H9 (cell line): ENCODE measurements around the gene PLEKHG2. TPM values are rescaled to one million over a fixed set of nuclear protein-coding genes. Genes with fewer than 3 reads are reported as not detected.

Experiments
- DNase-seq: peaks from one replicate; pipeline ENCODE4 v3.0.0-alpha.2; 2017
- H2AFZ ChIP-seq: one replicate; pipeline ENCODE4 v1.6.1; 2013; ENCODE audit warnings: mild to moderate bottlenecking, low read length, control low read depth, moderate library complexity
- H2AK5ac ChIP-seq: 2 replicates; pipeline ENCODE4 v1.6.1; 2013; ENCODE audit warnings: low read length, control low read depth, mixed read lengths; ENCODE audit not compliant: insufficient read length
- H2BK120ac ChIP-seq: one replicate; pipeline ENCODE4 v1.6.1; 2013; ENCODE audit warnings: low read depth, mild to moderate bottlenecking, low read length, control low read depth, inconsistent platforms; ENCODE audit not compliant: poor library complexity, severe bottlenecking
- H2BK12ac ChIP-seq: 2 replicates; pipeline ENCODE4 v1.6.1; 2013; ENCODE audit warnings: low read length, control low read depth, mixed read lengths, low read depth; ENCODE audit not compliant: insufficient read length
- H2BK15ac ChIP-seq: 2 replicates; pipeline ENCODE4 v1.6.1; 2013; ENCODE audit warnings: low read depth, low read length, control low read depth
- H2BK20ac ChIP-seq: one replicate; pipeline ENCODE4 v1.6.1; 2013; ENCODE audit warnings: low read depth, mild to moderate bottlenecking, low read length, control low read depth, inconsistent platforms; ENCODE audit not compliant: poor library complexity, severe bottlenecking
- H2BK5ac ChIP-seq: 2 replicates; pipeline ENCODE4 v1.6.1; 2013; ENCODE audit warnings: low read length, control low read depth, mixed read lengths; ENCODE audit not compliant: insufficient read length
- H3K14ac ChIP-seq: 2 replicates; pipeline ENCODE4 v1.6.1; 2013; ENCODE audit warnings: low read length, control low read depth; ENCODE audit not compliant: insufficient read depth
- H3K18ac ChIP-seq: 2 replicates; pipeline ENCODE4 v1.6.1; 2013; ENCODE audit warnings: low read depth, mild to moderate bottlenecking, mixed read lengths, low read length, control low read depth; ENCODE audit not compliant: insufficient read length
- H3K23ac ChIP-seq: 2 replicates; pipeline ENCODE4 v1.6.1; 2013; ENCODE audit warnings: low read length, control low read depth, mixed read lengths, low read depth; ENCODE audit not compliant: insufficient read length
- H3K23me2 ChIP-seq: 2 replicates; pipeline ENCODE4 v1.6.1; 2013; ENCODE audit warnings: low read depth, mild to moderate bottlenecking, mixed read lengths, low read length, control low read depth; ENCODE audit not compliant: insufficient read length, poor library complexity, severe bottlenecking
- H3K27ac ChIP-seq: 2 replicates; pipeline ENCODE4 v1.5.1; 2013; ENCODE audit warnings: low read length, control low read depth, mixed read lengths, low read depth; ENCODE audit not compliant: insufficient read length
- H3K27me3 ChIP-seq: 2 replicates; pipeline ENCODE4 v1.6.1; 2013; ENCODE audit warnings: low read length, control low read depth, inconsistent platforms; ENCODE audit not compliant: insufficient read depth
- H3K4ac ChIP-seq: 2 replicates; pipeline ENCODE4 v1.6.1; 2013; ENCODE audit warnings: low read depth, mild to moderate bottlenecking, control low read depth, inconsistent platforms, low read length, moderate library complexity
- H3K4me1 ChIP-seq: 2 replicates; pipeline ENCODE4 v1.6.1; 2013; ENCODE audit warnings: low read length, control low read depth, inconsistent platforms; ENCODE audit not compliant: insufficient read depth
- H3K4me2 ChIP-seq: 2 replicates; pipeline ENCODE4 v1.6.1; 2013; ENCODE audit warnings: low read length, control low read depth, mixed read lengths; ENCODE audit not compliant: insufficient read length, insufficient read depth
- H3K56ac ChIP-seq: 2 replicates; pipeline ENCODE4 v1.6.1; 2013; ENCODE audit warnings: low read depth, mild to moderate bottlenecking, mixed read lengths, low read length, control low read depth; ENCODE audit not compliant: insufficient read length
- H3K79me1 ChIP-seq: 2 replicates; pipeline ENCODE4 v1.6.1; 2013; ENCODE audit warnings: low read depth, mild to moderate bottlenecking, moderate library complexity, low read length, control low read depth, inconsistent platforms; ENCODE audit not compliant: insufficient read depth, poor library complexity, severe bottlenecking
- H3K79me2 ChIP-seq: 2 replicates; pipeline ENCODE4 v1.6.1; 2013; ENCODE audit warnings: low read length, control low read depth, inconsistent platforms; ENCODE audit not compliant: insufficient read depth
- H3K9ac ChIP-seq: 2 replicates; pipeline ENCODE4 v1.6.1; 2013; ENCODE audit warnings: low read length, control low read depth, mixed read lengths; ENCODE audit not compliant: insufficient read length; ENCODE audit errors: extremely low read depth
- H3K9me3 ChIP-seq: one replicate; pipeline ENCODE4 v1.6.1; 2013; ENCODE audit warnings: low read depth, low read length, inconsistent platforms; ENCODE audit not compliant: control insufficient read depth
- H3T11ph ChIP-seq: one replicate; pipeline ENCODE4 v1.6.1; 2013; ENCODE audit warnings: mild to moderate bottlenecking, low read length, control low read depth, inconsistent platforms
- H4K20me1 ChIP-seq: one replicate; pipeline ENCODE4 v1.6.1; 2013; ENCODE audit not compliant: control insufficient read depth, insufficient read length, insufficient read depth
- H4K5ac ChIP-seq: 2 replicates; pipeline ENCODE4 v1.6.1; 2013; ENCODE audit warnings: low read depth, mild to moderate bottlenecking, mixed read lengths, low read length, control low read depth; ENCODE audit not compliant: insufficient read length
- H4K8ac ChIP-seq: replicated peaks from 2 replicates; pipeline ENCODE4 v1.6.1; 2013; ENCODE audit warnings: low read length, control low read depth, mixed read lengths, low read depth; ENCODE audit not compliant: insufficient read length
- H4K91ac ChIP-seq: 2 replicates; pipeline ENCODE4 v1.6.1; 2013; ENCODE audit warnings: low read depth, mild to moderate bottlenecking, moderate library complexity, mixed read lengths, low read length, control low read depth; ENCODE audit not compliant: insufficient read length
- H3K27ac Mint-ChIP-seq, 3 experiments: 2 replicates in 2 of 3; 3 replicates in 1 of 3; pipeline ENCODE4 v1.8.0; 2020 to 2021; ENCODE audit warnings: mixed read lengths in 3 of 3, mild to moderate bottlenecking in 1 of 3, moderate library complexity in 1 of 3
- H3K27me3 Mint-ChIP-seq: 2 replicates; pipeline ENCODE4 v1.8.0; 2021; ENCODE audit warnings: low read depth, mild to moderate bottlenecking, moderate library complexity, mixed read lengths
- H3K36me3 Mint-ChIP-seq, 3 experiments: 2 replicates in 2 of 3; 3 replicates in 1 of 3; pipeline ENCODE4 v1.8.0; 2020 to 2021; ENCODE audit warnings: low read depth in 3 of 3, mixed read lengths in 3 of 3; ENCODE audit not compliant: insufficient read depth in 1 of 3
- H3K4me1 Mint-ChIP-seq, 2 experiments: 2 replicates each; pipeline ENCODE4 v1.8.0; 2020; ENCODE audit warnings: mixed read lengths in 2 of 2
- H3K4me3 Mint-ChIP-seq, 2 experiments: 2 replicates in 1 of 2; 3 replicates in 1 of 2; pipeline ENCODE4 v1.8.0; 2020 to 2021; ENCODE audit warnings: mild to moderate bottlenecking in 2 of 2, mixed read lengths in 2 of 2, moderate library complexity in 1 of 2
- H3K9me3 Mint-ChIP-seq, 2 experiments: 2 replicates in 1 of 2; 3 replicates in 1 of 2; pipeline ENCODE4 v1.8.0; 2020; ENCODE audit warnings: mild to moderate bottlenecking in 2 of 2, mixed read lengths in 2 of 2, moderate library complexity in 1 of 2
- CTCF ChIP-seq: fragments of 200-600 bp; sonication (generic); conservative IDR thresholded peaks from 3 replicates; pipeline ENCODE4 v1.8.0; 2021; ENCODE audit warnings: antibody characterized with exemption, mild to moderate bottlenecking
- WGBS: extraction: QIAGEN DNeasy Blood & Tissue Kit; methylation state at CpG from one replicate; pipeline ENCODE4 v1.1.7; 2013; ENCODE audit warnings: missing lambda C conversion rate, low lambda C conversion rate, mixed read lengths; ENCODE audit not compliant: insufficient read length; ENCODE audit errors: extremely low coverage; 5-methylcytosine and 5-hydroxymethylcytosine counted together
- total RNA-seq: library from RNA; stranded (reverse); gene quantifications from 2 replicates; pipeline ENCODE4 v1.2.1, GENCODE V29; 2021

Gene PLEKHG2
- total RNA-seq, 1 experiment from 2014 or later: 167 TPM

- TF ChIP-seq CTCF: no peak
- H3K27ac ChIP-seq: no peak overlapping the region
- H3K27ac Mint-ChIP-seq: no peak overlapping the region; a peak in 2 of 7 replicates
Observed at GRCh38 chr19:39446365-39447084, 34.1 kb downstream of the PLEKHG2 start.

More at GRCh38 chr19:39446365-39447084, 34.1 kb downstream of the PLEKHG2 start:
- H2BK12ac ChIP-seq: no peak overlapping the region
- Mint-ChIP-seq H3K27me3 (peaks cover 4% of the 10 kb centered on the region; the same call in 1 of the 2 replicates), H3K36me3 (peaks cover 7 to 37% (median 30%) of the 10 kb centered on the region in 3 experiments; a peak in 6 of 7 replicates), H3K9me3 (peaks cover 0 to 5% of the 10 kb centered on the region in 2 experiments; a peak in 2 of 5 replicates), H3K4me3 (peak overlapping the region; percentile 84 to 97), H3K4me1 (peaks cover 10 to 15% of the 10 kb centered on the region in 2 experiments)
- no peak overlapping the region for H3K56ac ChIP-seq
- no peak overlapping the region for H2AK5ac ChIP-seq
- H3K23ac ChIP-seq: no peak overlapping the region
- H4K5ac ChIP-seq: no peak overlapping the region
- peaks cover 5% of the 10 kb centered on the region for H3K23me2 ChIP-seq
- no peak for DNase-seq
- no peak overlapping the region for H3K14ac ChIP-seq
- no peak overlapping the region for H2BK5ac ChIP-seq
- peak overlapping the region; percentile 42 for H3K9ac ChIP-seq
- H4K91ac ChIP-seq: no peak overlapping the region
- H2AFZ ChIP-seq: no peak overlapping the region
- H3K4me1 ChIP-seq: no peaks in the 10 kb centered on the region
- peak overlapping the region; percentile 84 for H3K4me2 ChIP-seq
- no peak overlapping the region for H2BK20ac ChIP-seq
- no peaks in the 10 kb centered on the region for H3K9me3 ChIP-seq
- no peak overlapping the region for H3K18ac ChIP-seq
- no peaks in the 10 kb centered on the region for H4K20me1 ChIP-seq
- no peak overlapping the region for H4K8ac ChIP-seq
- no peak overlapping the region for H3K4ac ChIP-seq
- H3K79me1 ChIP-seq: peaks cover 11% of the 10 kb centered on the region
- H2BK15ac ChIP-seq: no peak overlapping the region
- no peaks in the 10 kb centered on the region for H3K27me3 ChIP-seq
- H3K79me2 ChIP-seq: peaks cover 43% of the 10 kb centered on the region; the same call in 1 of the 2 replicates
- peak overlapping the region; percentile 38 for H2BK120ac ChIP-seq
- H3T11ph ChIP-seq: no peak overlapping the region
- WGBS: no CpG with 5 or more reads among the region's 16 CpGs
